ENCODE results near the gene PBXIP1.
"Not testable (repeated sequence)": the region's sequence is repeated elsewhere in the genome, so short reads cannot be mapped to it uniquely, and the experiment has no call there.

Gene PBXIP1

GRCh38 chr1:154993572-154994268 lies 37.8 kb upstream of the PBXIP1 start, which contains the start of gene LENEP:
LENEP (plus strand) TSS chr1:154993586; CDS start chr1:154993608, 22 bp downstream.
- no peak for DNase-seq (ENCODE audit: low read depth)

- DNase-seq (ENCODE audit: low read depth): no peak
These were observed 37.0 kb upstream of the PBXIP1 start for GRCh38 chr1:154992721-154993571.

GRCh38 chr1:154990276-154990675 lies 34.4 kb upstream of the PBXIP1 start:
- DNase-seq (ENCODE audit: low read depth): no peak

GRCh38 chr1:154989195-154989860 lies 33.4 kb upstream of the PBXIP1 start:
- DNase-seq (ENCODE audit: low read depth): no peak

GRCh38 chr1:154988058-154988954 lies 32.4 kb upstream of the PBXIP1 start:
- DNase-seq (ENCODE audit: low read depth): no peak

GRCh38 chr1:154987326-154987725 lies 31.4 kb upstream of the PBXIP1 start:
- no peak for DNase-seq (ENCODE audit: low read depth)

- DNase-seq (ENCODE audit: low read depth): not testable (repeated sequence)
These were observed 30.8 kb upstream of the PBXIP1 start for GRCh38 chr1:154986736-154987135.

- DNase-seq (ENCODE audit: low read depth): no peak
These were observed 28.0 kb upstream of the PBXIP1 start for GRCh38 chr1:154983776-154984466.

- peak; percentile 91 for DNase-seq (ENCODE audit: low read depth)
These were observed 27.2 kb upstream of the PBXIP1 start, which contains the start of gene FLAD1 for GRCh38 chr1:154982897-154983648. FLAD1 (plus strand) TSS chr1:154983344; CDS start chr1:154983695, 351 bp downstream.

GRCh38 chr1:154982341-154982740 lies 26.4 kb upstream of the PBXIP1 start:
- no peak for DNase-seq (ENCODE audit: low read depth)

- DNase-seq (ENCODE audit: low read depth): no peak
These were observed 22.5 kb upstream of the PBXIP1 start for GRCh38 chr1:154978360-154978759.

GRCh38 chr1:154977762-154978161 lies 21.9 kb upstream of the PBXIP1 start:
- not testable (repeated sequence) for DNase-seq (ENCODE audit: low read depth)

- peak; percentile 40 for DNase-seq (ENCODE audit: low read depth)
These were observed 19.6 kb upstream of the PBXIP1 start for GRCh38 chr1:154975409-154976059.

- peak; percentile 83 for DNase-seq (ENCODE audit: low read depth)
These were observed 19.0 kb upstream of the PBXIP1 start for GRCh38 chr1:154974808-154975408.

- peak; percentile 86 for DNase-seq (ENCODE audit: low read depth)
These were observed 18.4 kb upstream of the PBXIP1 start, which contains the start of gene CKS1B for GRCh38 chr1:154974102-154974807. CKS1B (plus strand) TSS chr1:154974681; CDS start chr1:154974746, 65 bp downstream.

- DNase-seq (ENCODE audit: low read depth): peak; percentile 87
These were observed 17.6 kb upstream of the PBXIP1 start for GRCh38 chr1:154973344-154974101.

- no peak for DNase-seq (ENCODE audit: low read depth)
These were observed 16.8 kb upstream of the PBXIP1 start for GRCh38 chr1:154972517-154973343.
